SIG-M5 treated with dmso at 0.1 percent for 504 hours (cell line): ENCODE results near the gene CD44.
"Not testable (repeated sequence)": the region's sequence is repeated elsewhere in the genome, so short reads cannot be mapped to it uniquely, and the experiment has no call there.

Source experiments
- DNase-seq: peaks from one replicate; lab custom pipeline; 2025; ENCODE audit not compliant: unreplicated experiment; lab: John Stamatoyannopoulos, UW

Gene CD44

DNA sequence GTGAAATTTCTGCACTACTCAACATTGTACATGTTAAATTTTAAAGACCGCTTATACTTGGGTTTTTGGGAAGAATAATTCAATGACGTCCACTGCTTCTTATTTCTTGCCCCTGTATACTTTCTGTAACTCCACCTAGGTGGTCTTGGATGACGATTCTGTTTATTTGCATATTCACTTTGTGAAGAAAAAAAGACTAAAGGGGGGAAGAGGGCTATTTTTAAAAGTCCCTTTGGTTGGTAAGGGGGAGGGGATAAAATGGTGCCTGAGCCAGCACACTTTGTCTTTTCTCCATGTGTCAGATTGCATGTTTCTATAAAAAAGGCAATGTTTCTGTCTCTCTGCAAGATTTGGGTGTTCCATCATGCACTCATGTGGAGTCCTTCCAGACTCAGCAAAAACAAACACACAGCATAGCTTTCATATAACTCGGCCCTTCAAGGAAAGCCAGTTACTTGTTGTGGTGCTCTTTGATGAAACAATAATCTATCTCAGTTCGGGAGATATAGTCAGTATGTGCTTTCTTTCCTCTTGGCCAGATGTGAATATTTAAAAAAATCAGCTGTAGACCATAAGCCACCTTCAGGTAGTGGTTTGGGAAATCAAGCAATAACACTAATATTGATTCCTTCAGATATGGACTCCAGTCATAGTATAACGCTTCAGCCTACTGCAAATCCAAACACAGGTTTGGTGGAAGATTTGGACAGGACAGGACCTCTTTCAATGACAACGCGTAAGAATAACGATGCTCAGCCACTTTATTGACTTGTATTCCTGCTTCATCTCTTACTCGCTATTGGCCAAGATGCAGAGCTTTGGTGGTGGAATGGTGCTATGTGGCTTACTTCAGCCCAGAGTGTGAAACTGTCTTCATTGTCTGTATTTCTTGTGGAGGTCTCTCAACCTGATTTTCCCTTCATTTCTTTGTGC lies 68.8 kb downstream of the CD44 start:
- DNase-seq, result no peak

DNA sequence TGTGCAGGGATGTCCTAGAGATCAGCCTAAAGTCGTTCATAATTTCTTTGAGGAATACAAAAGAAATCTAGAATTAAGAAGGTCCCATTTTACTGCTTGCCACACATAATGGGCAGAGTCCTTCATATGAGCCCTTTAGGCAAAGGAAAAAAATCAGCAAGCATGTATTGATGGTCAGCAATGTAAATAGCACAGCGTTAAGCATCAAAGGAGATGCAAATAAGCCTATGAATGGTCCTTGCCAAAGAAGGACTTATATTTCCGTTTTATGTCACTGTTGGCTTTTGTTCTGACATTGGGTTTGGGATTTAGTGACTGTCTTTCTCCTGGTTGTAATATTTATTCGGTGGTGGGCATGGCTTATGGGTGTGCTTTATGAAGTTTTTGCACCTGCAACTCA lies 69.8 kb downstream of the CD44 start:
- no peak for DNase-seq

- peak; percentile 19 for DNase-seq
These were observed 72.0 kb downstream of the CD44 start for GRCh38 chr11:35210876-35211546.

DNA sequence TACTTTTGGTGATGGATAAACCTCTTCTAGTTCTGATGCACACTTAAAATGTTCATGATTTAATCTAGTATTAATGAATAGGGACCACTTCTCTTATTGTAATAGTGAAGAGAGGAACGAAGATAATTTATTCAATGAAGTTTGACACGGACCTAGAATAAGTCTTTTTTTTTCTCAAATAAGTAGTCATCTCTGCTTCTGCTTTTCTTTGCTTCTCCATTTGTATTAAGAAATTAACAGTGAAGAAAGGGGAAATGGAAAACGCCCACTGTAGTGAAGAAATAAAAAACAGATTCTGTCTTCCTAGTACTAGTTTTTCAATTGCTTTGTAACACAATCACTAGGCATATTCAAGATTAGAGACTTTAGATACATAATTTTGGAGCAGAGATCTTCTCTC lies 73.0 kb downstream of the CD44 start:
- peak; percentile 91 for DNase-seq

GRCh38 chr11:35214226-35214770 lies 75.3 kb downstream of the CD44 start:
- no peak for DNase-seq

GRCh38 chr11:35214792-35215193 lies 75.8 kb downstream of the CD44 start:
- DNase-seq, result no peak

DNA sequence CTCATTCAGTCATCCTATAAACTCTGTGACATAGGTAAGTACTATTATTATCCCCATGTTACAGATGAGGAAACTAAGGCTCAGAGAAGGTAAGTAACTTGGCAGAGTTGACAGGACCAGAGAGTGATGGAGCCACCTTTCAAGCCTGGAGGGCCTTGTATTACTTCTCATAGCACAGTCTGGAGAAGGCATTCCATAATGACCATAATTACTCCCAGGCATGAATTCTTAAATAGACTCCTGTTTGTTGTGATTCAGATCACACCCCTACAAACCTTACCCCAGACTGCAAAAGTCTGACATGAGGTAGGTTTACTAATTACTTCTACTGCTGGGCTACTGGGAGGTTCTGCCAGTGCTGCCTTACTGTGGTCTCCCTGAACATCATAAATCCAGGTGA lies 77.0 kb downstream of the CD44 start:
- DNase-seq, result no peak

DNA sequence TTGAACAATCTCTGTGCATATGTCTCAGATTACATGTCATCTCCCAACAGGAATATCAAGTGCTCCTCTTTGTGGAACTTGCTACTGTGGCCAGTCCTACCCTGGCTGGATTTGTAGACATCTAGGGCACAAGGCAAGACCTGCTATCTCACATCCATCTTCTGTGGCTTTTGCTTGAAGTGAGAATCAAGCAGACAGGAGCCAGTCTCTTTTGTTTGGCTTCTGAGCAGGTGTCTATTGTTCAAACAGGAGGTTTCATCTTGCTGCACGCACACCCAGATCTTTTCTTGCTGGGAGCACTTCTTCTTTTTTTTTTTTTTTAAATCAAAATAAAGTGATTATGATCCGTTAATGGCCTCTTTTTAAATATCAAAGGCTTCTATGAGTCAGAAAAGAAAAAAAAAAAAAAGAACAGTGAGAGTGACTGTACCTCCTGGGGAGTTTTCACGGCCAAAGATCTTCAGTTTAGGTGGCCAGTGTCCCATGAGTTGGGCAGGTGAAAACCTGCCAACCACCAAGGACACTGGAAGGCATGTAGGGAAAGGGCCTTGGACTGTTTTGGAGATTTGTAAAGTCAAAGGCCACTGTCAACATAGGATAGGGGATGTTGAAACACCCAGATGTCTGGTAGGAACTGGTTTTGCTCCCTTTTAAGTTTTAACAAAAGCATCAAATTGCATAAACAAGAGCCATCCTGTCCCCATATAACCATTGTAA lies 78.1 kb downstream of the CD44 start:
- no peak for DNase-seq

GRCh38 chr11:35218956-35219355 lies 80.0 kb downstream of the CD44 start:
- no peak for DNase-seq

GRCh38 chr11:35223371-35223796 lies 84.4 kb downstream of the CD44 start:
- no peak for DNase-seq

GRCh38 chr11:35223991-35224390 lies 85.0 kb downstream of the CD44 start:
- no peak for DNase-seq

GRCh38 chr11:35225946-35226520 lies 87.1 kb downstream of the CD44 start:
- DNase-seq, result no peak

GRCh38 chr11:35226756-35227155 lies 87.8 kb downstream of the CD44 start:
- not testable (repeated sequence) for DNase-seq

- DNase-seq, result peak; percentile 82
These were observed 88.8 kb downstream of the CD44 start for GRCh38 chr11:35227576-35228327.

- no peak for DNase-seq
These were observed 89.4 kb downstream of the CD44 start for GRCh38 chr11:35228328-35228725.

GRCh38 chr11:35230388-35230787 lies 91.4 kb downstream of the CD44 start:
- DNase-seq, result no peak

DNA sequence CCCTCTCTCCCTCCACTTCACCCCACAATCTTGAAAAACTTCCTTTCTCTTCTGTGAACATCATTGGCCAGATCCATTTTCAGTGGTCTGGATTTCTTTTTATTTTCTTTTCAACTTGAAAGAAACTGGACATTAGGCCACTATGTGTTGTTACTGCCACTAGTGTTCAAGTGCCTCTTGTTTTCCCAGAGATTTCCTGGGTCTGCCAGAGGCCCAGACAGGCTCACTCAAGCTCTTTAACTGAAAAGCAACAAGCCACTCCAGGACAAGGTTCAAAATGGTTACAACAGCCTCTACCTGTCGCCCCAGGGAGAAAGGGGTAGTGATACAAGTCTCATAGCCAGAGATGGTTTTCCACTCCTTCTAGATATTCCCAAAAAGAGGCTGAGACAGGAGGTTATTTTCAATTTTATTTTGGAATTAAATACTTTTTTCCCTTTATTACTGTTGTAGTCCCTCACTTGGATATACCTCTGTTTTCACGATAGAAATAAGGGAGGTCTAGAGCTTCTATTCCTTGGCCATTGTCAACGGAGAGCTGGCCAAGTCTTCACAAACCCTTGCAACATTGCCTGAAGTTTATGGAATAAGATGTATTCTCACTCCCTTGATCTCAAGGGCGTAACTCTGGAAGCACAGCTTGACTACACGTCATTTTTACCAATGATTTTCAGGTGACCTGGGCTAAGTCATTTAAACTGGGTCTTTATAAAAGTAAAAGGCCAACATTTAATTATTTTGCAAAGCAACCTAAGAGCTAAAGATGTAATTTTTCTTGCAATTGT lies 92.3 kb downstream of the CD44 start:
- DNase-seq, result no peak

DNA sequence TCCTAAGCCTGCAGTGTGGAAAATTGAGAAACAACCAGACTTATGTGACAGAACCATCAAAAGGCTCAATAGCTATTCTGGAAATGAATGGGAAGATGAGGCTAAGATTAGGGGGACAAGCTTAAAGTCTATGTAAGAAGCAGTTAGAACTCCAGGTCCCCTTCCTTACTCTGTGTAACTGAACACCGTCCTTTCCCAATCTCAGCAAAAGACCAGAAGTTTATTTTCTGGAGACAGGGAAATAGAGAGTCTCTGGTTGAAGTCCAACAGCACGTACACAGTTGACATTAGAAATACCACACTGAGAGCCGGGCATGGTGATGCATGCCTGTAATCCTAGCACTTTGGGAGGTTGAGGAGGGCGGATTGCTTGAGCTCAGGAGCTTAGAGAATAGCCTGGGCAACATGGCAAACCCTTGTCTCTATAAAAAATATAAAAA lies 93.9 kb downstream of the CD44 start:
- no peak for DNase-seq

GRCh38 chr11:35233518-35233917 lies 94.5 kb downstream of the CD44 start:
- DNase-seq, result no peak
